OCI-LY3 (cell line): ENCODE results near the gene GLMN.

Source experiments
- EZH2phosphoT487 ChIP-seq: fragments of 200-600 bp; shearing (Covaris generic); IDR thresholded peaks from 2 replicates; pipeline ENCODE4 v1.6.1; 2018; ENCODE audit warnings: antibody characterized with exemption, mixed run types, low read depth
- TF ChIP-seq, protein P1 (sequence below): fragments of 200-600, 300-600 bp; sonication (generic); IDR thresholded peaks from 2 replicates; pipeline ENCODE4 v1.5.1; 2014; ENCODE audit warnings: antibody characterized with exemption, low read length, low read depth

DNA sequence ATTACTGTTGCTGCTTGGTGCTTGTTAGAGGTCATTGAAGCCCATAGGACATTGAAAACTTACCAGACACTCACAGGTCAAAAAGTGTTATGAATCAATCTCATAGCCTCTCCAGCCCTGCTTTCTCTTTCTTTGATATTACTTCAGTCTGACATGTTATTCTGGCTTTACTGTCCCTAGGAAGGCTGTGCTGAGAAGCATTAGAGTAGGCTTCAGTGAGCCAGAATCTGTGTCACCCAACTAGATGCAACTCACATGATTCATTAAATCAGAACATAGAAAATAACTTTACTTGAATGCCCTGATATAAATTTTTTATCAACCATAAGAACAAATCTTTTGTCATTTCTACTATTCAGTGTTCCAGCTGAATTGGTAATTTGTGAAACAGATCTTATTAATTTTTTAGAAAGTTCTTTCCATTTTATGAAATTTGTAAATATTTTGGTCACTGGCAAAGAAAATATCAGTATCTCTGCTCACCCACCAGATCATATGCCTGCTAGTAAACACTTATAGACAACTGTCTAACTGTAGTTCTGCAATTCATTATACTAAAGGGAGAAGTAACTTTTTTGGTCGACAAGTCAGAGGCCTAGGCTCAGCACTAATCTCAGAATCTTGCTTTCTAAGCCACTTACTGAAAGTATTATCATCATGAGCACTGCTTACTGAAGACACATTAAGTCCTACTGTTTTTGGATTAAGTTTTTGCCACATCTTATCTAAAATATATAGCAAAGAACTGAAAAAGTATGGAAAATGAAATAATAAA is 48.3 kb upstream of the GLMN start:
- TF ChIP-seq, protein P1, sequence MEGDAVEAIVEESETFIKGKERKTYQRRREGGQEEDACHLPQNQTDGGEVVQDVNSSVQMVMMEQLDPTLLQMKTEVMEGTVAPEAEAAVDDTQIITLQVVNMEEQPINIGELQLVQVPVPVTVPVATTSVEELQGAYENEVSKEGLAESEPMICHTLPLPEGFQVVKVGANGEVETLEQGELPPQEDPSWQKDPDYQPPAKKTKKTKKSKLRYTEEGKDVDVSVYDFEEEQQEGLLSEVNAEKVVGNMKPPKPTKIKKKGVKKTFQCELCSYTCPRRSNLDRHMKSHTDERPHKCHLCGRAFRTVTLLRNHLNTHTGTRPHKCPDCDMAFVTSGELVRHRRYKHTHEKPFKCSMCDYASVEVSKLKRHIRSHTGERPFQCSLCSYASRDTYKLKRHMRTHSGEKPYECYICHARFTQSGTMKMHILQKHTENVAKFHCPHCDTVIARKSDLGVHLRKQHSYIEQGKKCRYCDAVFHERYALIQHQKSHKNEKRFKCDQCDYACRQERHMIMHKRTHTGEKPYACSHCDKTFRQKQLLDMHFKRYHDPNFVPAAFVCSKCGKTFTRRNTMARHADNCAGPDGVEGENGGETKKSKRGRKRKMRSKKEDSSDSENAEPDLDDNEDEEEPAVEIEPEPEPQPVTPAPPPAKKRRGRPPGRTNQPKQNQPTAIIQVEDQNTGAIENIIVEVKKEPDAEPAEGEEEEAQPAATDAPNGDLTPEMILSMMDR: no peak
- no peak for TF ChIP-seq EZH2phosphoT487
